ENCODE measurements around the gene NAV2.
"Not testable (repeated sequence)": the region's sequence is repeated elsewhere in the genome, so short reads cannot be mapped to it uniquely, and the experiment has no call there.

NAV2 gene

DNA sequence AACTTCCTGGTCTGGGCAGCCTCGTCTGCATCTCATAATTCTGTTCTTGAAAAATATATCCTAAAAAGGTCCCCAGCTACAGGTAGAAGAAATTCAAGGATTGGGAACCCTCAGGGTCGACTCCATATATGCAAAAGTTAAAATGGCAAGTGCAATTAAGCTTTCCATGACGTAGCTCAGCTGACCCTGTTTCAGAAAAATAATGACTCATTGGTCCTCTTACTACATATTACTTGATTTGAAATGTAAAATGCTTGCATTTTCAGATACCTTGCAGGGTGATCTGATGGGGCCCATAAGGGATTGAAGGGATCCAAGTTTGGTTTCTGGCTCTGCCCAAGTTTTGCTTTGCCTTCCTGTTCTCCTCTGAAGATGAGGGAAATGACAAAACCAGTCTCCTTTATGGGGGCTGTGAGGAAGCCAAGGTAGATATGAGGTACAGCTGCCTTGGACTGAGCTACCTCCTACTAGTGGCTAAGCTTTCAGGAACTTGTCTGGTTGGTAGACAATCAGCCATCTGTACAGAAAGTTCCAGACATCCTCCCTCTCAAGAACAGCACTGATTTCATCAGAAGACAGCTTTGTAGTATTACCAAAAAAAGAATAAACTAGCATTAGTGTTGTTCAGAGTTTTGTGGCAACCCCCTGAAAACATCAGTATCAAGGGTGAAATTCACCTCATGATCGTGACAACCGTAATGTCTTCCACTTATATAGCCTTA lies 270.3 kb downstream of the NAV2 start:
- DNase-seq = no peak

DNA sequence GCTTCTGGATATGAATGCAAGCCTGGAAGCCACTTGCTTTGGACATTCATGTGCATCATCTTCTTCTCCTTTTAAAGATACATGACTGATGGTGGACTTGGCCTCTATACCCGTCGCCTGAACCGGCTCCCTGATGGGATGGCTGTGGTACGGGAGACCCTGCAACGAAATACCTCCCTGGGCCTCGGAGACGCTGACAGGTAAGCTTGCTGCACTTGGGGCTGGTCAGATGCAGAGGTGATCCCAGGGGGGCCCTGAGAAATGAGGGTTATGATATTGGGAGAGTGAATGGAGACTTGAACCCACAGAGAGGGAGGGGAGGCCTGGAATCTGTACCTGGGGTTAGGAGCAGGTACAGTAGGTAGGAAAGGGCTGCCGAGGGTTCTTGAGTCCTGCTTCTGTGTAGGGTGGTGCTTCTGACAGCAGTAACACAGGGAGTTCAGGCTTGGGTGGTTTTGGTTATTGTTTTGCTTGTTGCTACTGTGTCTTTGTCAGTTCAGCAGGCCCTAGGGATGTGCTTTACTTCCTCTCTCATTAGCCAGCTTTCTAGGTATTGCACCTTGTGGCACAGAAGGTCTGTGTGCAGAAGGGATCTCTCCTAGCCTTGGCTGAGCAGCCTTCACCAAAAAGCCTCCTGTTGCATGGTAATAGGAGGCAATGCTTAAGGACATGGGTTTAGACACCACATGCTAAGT lies 271.6 kb downstream of the NAV2 start:
- no peak for DNase-seq

DNA sequence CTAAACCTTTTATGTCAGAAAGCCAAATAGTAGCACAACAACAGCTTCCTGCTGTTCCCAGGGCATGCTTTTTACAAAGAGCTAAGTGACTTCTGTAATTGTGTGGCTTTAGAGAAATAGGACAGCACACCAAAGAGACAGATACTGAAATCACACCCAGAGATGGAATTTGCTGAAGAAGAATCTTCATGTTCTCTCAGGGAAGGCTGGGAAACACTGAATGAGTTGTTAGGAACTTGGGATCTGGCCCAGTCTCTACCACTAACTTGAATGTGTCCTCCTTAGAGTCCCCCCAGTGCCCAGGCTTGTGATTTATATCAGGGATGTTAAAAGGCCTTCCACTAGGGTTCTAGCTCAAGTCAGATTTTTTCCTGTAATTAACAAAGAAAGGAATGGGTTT lies 272.5 kb downstream of the NAV2 start:
- DNase-seq = no peak

DNA sequence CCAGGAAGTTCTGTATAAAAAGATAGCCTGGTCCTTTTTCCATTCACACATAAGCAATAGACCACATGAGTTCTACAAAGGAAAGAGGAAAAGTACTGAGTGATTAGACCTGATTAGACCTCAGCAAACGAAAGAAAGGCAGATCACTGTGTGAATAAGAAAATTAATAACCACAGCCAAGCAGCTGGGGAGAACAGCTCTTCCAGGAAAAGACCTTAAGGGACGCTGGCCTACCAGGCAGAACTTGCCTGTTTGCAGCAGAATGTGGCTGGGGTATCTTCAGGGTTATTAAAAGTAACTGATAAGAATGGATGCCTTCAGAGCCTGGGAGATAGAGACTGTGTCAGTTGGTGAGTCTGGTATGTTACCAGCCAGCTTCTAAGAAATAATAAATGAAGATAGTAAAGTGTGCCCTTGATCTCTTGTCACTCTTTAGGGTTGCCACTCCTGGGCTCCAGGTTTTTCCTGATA lies 274.7 kb downstream of the NAV2 start:
- no peak for DNase-seq

DNA sequence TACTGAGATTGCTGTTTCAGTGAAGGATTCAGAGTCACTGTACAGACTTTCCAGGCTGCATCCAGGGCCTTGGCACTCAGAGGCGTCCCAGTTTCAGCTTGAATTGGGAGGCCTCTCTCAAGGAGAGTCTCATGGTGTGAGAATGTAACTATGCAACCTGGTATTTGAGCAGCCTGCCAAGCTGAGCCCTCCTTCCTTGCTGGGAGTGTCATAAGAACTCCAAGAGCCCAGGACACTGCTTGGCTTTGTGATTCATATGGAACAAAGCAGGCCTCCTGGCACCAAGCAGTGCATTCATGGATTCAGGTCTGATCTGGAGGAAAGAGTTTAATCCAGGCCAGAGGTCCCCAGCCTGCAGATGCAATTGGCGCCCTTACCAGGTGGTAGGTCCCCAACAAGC lies 276.0 kb downstream of the NAV2 start:
- peak; percentile 13 for DNase-seq

DNA sequence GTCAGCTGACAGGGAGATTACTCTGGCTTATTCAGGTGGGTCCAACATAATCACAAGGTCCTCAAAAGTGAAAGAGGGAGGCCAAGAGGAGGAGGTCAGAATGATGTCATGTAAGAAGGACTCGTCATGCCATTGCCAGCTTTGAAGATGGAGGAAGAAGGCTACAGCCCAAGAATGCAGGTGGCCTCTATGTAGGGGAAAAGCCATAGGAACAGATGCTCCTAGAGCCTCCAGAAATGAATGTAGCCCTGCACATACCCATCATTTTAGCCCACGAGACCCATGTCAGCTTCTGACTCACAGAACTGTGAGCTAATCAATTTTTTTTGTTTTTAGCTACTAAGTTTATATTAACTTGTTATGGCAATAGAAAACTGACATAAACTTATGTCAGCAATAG lies 276.6 kb downstream of the NAV2 start:
- peak; percentile 12 for DNase-seq

DNA sequence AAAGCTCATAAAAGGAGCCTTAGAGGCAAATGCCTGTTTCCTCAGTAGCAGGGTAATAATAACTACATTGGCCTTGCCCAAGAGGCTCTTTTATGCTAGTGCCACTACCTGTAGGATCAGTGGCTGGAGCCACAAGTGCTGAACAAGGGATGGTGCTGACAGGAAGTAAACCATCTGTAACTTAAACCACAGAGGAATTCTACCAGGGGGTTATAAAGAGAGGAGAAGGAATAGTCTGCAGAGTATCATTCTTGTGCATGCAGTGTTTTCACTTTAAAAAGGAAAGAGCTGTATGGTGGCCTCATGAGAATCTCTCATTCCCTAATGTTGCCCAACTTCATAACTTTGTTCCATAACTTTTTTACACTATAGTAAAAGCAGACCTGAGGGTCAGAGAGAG lies 279.5 kb downstream of the NAV2 start:
- DNase-seq = peak; percentile 13

DNA sequence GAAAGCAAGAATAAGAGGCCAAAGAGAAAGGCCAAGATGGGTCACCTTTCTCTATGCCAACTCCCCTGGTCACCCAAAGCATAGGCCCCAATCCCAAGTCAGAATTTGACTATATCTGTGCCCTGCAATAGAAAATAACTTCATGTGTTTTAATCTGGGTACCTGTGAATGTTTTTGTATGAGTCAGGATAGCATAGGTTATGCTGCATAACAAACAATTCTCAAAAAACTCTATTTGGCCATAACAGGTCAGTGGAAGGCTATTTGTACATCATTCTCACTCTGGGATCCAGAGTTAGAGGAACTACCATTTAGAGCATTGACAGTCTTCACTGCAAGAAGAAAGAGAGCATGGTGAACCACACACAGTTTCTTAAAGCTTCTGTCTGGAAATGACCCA lies 280.4 kb downstream of the NAV2 start:
- DNase-seq = no peak

DNA sequence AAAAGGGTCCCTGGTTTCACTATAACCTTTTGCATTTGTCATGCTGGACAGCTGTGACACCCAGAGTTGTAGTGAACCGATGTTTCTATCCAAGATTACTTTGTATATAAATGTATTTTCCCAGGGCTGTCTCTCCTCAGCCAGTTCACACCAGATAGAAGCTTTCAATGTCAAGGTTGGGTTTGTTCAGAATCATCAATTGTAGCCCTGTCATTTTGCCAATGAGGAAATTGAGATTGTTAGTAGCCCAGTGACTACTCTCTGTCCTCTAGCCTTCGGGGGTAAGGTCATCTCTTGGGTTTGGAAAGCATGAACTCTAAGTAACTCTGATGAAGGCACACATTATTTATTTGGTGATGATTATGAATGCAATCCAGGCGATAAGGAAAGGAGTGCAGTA lies 282.0 kb downstream of the NAV2 start:
- DNase-seq = peak; percentile 61

DNA sequence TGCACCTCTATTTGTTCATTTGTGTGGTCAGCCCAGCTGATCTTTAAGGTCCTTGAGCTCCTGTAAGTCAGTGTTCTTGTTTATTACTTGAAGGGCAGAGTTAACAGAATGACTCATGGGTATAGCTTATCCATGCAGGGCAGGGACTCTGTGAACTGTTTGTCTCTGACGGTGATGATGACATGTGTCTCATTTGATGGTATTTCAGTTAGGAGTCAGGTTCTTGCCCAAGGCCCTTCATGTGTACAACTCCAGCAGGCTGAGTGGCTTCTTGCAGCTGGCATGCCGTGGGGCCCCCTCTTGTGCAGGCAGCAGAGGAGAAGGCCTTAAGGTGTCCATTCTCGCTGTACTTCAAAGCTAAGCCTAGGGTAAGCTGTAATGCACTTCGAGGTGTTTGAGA lies 282.5 kb downstream of the NAV2 start:
- DNase-seq = peak; percentile 92

DNA sequence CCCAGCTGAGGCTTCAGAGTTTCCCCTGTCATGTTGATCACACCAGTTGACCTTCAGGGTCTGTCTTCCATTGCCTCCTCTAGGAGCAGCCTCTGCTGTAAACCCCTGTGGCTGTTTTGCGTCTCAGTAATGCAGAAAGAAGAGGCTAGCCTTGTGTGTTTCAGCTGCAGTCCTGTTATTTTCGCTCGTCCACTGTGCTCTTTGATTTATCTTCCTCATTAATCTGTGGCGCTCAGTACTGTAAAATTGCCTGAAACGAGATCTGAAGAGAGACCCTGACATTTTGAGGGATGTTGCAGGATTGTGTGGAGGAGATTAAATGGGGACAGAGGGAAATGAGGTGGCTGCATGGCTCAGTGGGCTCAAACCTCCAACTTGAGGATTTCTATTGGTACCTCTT lies 283.9 kb downstream of the NAV2 start:
- DNase-seq = no peak

DNA sequence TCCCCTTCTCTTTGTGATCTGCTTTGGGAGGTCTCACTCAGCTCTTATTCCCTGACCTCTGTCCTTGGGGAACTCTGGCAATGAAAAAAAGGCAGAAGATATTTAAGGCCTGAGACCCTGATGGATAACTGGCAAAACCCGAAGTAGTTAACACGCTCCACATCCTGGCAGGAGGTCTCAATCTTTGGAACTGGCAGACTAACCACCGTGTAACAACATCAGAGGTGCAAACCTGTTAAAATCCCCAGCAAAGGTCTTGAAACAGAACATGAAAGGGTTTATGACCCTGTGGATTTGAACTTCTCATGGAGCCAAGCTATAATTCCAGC lies 287.3 kb downstream of the NAV2 start:
- DNase-seq = no peak

DNA sequence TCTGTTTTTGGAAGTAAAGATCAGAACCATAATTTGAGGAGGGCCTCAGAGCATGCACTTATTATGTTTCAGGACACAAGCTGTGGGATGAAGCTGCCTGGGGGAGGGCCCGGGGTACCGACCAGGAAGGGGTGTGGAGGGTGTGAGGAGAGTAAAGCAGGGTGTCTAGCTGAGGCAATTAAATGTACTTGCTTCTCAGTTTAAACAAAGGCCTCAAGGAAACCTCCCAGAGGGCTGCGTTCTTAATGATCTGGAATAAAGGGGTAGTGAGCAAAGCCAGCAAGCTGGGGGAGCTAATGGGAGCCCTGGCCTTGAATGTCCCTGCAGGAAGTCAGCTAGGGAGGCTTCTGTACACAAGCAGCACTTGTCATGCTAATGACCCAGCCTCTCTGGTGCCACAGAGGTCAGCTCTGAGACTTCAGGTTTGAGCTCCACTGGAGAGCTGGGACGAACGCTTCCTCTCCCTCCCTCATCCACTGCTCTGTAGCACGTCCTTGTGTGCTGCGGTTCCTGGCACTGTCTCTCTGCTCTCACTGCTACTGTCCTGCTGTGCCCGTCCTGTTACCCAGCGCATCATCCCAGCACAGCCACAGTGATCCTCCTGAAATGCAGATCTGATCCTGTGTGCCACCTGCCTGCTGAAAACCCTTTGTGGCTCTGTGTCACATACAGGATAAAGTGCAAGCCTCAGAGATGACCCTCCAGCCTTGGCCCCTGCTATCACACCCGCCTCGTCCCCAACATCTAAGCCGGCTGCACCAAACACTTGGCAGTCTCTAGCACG lies 287.9 kb downstream of the NAV2 start:
- DNase-seq = peak; percentile 97

DNA sequence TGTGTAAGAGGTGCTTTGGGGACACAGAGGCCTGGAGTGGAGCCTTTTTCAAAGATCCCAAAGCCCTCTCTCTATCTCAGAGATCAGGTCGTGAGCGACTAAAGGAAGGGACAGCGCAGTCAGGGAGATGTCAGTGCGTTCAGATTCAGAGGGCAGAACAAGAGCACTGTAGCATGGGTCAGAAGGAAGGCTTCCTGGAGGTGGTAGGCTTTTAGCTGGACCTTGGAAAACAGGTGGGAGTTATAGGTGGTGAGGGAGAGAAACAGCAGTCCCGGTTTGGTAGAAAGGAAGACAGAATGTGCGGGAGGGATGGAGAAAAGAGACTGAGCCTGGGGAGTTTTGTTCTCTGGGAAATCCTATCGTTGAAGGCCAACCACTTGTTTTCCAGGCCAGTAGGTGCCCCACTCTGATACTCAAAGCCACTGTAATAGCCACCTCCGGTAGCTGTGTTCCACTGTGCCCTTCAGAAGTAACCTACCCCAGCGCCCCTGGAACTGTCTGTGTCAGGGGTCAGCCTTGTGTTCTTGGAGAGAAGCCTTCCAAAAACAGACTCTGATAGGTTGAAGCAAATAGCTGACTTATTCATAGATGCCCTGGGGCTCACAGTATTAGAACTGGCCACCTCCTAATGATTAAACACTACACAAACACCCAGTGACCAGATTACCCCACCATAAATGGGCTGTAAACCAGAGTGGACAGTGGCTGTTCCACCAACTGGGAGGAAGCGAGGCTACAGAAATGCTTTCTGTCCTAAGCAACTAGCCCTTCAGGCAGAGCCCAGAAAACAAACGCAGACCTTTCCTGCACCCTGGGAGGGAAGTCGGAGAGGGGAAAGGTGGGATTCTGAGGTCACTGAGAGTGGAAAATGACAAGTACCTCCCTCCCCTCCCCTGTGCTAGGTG lies 289.9 kb downstream of the NAV2 start:
- peak; percentile 36 for DNase-seq

DNA sequence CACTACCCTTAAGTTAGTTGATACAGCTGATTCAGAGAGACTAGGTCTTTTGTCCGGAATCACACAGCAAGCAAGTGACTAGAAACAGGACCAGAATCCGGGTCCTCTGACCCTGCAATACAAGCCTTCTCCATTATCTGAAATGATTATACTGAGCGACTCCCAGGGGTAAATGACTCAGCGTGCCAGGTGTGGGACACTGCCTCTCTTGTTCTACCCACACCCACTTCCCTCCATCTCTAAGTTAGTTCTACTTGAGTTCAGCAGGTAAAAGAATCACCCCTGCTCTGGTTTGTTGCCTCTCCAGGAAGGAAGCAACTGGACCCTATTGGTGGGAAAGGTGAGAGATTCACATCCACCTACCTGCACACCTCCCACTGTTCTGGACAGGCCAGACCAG lies 290.7 kb downstream of the NAV2 start:
- peak; percentile 69 for DNase-seq

DNA sequence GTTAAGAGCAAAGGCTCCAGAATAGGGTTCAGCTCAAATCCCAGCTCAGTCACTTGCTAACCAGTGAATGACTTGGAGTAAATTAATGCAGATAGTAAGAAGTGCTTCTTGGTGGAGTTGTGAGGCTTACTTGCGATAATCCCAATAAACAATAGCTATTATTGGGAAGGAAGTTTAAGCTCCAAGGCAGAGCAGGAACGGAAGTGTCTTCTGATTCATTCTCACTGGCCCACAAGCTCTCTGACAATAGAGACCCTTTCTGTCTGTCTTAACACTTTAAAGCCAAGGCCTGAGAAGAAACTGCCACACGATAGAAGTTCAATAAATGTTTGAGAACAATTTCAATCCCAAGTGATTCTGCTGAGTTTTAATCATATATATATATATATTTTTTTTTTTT lies 292.2 kb downstream of the NAV2 start:
- DNase-seq = no peak

DNA sequence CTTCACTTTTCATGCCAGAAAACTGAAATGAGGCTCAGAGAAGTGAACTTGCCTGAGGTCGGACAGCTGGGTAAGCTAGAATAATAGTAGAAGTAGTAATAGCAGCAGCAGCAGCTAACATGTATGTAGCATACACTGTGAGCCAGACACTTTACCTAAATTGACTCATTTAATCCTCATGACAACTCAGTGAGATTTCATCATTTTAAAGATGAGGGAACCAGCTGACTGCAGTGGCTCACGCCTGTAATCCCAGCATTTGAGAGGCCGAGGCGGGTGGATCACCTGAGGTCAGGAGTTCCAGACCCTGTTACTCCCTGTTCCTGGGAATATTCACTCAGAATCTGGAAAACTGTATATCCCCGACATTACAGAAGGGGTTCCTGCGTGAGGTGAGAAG lies 293.1 kb downstream of the NAV2 start:
- peak; percentile 11 for DNase-seq

DNA sequence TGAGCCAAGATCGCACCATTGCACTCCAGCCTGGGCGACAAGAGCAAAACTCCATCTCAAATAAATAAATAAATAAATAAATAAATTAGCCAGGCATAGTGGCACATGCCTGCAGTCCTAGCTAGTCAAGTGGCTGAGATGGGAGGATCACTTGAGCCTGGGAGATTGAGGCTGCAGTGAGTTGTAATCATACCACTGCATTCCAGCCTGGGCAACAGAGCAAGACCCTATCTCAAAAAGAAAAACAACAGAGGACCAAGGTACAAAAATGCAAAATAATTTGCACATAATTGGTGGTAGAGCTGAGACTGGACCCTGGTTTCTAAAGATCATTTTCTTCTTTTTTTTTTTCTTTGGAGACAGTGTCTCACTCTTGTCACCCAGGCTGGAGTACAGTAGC lies 294.0 kb downstream of the NAV2 start:
- not testable (repeated sequence) for DNase-seq

DNA sequence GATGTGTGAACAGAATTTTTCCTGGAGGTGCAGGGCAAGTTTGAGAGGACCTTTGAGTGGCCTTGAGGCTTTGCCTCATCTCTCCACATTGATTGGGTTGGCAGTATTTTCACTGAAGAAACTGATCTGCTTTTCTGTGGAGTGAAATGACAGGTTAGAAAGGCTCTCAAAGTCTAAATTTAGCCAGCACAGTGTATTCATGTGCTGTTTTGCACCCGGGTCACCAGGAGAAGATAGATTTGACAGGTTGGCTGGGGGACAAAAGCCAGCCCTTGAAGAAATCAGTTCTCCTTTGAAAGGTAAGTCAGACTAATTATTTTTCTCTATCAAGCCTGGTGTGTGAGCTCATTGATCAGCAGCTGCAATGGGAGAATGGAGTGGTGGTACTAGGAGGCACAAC lies 294.7 kb downstream of the NAV2 start:
- DNase-seq = no peak

DNA sequence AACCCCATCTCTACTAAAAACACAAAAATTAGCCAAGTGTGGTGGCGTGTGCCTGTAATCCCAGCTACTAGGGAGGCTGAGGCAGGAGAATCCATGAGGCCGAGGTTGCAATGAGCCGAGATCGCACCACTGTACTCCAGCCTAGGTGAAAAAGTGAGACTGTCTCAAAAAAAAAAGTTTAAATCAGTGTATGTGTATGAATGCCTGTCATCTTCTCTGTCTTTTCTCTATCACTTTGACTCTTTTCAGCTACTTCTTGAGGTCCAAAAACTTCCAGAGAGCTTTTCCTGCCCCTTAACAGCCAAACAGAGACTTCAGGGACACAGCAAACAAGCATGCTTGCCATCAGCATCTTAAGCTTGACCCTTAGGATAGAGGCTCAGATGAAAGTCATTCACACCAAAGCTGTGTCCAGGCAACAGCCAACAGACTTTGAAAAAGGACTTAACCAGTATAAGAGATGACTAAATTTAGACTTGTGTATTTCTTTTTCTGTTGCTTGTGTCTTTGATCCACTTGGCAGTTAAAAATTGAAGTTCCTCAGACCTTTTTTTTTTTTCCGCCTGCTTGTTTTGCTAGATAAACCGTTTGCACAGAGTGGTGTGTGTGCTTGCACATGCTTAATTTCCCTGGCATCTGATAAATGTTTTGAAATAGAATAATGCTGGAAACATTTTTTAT lies 295.7 kb downstream of the NAV2 start:
- no peak for DNase-seq

DNA sequence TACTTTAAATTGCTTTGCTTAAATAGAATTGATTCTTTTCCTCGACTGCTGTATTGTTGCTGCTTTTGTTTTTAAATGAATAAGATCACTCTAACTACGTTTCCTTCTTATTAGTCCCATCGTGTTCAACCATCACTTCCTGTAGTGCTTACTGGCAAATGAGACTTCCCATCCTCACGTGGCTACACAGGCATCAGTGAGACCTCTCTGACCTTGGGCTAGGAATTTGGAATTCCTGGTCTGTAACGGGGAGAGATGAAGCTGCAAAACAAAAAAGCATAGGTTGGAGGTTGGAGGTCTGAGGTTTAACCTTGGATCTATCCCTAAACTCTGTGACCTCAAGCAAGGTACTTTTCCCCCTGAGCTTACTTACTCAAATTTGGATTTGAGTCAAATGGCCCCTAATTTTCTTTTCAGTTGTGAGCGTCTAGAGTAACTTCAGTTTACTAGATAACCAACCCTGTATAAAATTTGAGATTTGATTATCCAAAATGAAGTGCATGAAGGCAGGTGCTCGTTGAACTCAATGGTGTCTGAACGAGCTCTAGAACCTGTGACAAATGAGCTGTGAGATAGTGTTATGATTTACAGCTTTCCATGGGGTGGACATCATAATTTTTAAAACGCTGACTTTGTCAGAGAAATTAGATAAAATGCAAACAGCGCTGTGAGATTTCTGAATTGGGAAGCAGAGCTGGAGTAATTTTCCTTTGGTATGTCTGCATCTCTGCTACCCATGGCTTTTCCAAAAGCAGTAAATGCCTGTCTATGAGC lies 296.4 kb downstream of the NAV2 start:
- peak; percentile 22 for DNase-seq
